ENCODE results near the gene TXNIP.

Gene TXNIP

DNA sequence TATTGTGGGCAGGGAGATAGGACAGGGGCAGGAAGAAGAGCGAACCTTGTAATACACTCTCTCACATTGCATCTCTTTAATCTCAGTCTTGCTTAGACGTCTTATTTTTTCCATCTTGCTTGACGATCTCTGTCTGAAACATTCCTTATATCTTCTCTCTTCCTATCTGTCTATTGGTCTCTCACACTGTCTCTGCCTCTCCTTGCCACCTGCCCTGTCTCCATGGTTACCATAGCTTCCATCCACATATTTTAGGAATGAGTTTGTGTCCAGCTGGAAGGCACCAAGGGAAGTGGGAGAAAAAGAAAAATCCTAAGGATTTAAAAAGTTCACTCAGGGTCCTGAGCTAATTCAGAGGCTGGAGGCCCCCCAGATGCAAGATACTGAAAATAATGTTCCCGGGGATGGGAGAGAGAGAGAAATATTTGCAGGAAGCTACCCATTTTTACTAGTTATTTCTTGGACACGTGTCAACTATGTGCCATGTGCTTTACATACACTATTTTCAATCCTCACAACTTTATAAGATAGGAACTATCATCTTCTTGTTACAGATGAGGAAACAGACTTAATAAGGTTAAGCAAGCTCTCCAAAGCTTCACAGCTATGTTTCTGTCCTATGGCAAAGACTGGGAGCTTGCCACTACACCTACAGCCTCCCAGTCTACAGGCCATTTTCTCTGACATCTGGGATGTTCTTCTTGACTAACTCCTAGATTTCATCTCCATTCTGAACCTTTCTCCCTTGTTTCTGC is 32.9 kb downstream of the TXNIP start:
- DNase-seq (ENCODE audit: low spot score): peak; percentile 67

DNA sequence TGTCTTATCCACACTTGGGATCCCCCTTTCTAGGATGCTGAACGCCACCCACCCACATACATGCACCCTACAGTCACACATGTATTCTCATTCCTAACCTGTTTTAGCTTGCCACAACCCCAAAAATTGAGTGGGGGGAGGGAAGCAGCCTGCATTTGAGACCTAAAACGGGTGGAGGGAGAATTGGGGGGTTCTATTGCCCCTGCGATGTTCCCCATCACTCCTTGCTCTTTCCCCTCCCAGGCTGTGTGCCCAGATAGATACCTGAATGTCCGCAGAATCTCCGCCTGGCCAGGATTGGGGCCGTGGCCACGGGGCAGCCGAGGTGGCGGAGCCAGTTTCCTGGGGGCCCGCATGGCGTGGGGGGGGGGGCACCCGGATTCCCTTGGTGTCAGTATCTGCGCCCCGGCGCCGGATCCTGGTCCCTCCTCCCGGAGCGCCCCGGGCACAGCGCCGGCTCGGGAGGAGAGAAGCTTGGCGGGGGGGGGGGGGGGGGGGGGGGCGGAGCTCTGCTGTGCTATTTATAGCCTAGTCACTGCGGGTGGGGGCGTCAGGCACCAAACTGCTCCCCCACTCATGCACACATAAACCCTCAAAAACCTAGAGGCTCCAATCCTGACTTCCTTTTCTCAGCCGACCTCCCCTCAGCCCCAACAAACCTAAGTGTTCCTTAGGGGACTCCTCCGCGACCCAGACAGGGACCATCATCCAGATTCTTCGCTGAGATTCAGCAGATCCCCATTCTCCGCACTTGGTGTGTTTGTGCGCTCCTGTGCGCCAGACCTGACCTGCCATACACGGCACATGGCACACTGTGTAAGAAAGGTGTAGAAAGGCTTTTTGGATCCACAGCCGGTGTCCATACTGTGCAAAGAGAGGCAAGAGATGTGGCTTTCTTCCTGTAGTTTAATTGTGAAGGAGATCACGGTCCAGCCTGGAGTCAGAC is 33.9 kb downstream of the TXNIP start:
- DNase-seq (ENCODE audit: low spot score): peak; percentile 79

DNA sequence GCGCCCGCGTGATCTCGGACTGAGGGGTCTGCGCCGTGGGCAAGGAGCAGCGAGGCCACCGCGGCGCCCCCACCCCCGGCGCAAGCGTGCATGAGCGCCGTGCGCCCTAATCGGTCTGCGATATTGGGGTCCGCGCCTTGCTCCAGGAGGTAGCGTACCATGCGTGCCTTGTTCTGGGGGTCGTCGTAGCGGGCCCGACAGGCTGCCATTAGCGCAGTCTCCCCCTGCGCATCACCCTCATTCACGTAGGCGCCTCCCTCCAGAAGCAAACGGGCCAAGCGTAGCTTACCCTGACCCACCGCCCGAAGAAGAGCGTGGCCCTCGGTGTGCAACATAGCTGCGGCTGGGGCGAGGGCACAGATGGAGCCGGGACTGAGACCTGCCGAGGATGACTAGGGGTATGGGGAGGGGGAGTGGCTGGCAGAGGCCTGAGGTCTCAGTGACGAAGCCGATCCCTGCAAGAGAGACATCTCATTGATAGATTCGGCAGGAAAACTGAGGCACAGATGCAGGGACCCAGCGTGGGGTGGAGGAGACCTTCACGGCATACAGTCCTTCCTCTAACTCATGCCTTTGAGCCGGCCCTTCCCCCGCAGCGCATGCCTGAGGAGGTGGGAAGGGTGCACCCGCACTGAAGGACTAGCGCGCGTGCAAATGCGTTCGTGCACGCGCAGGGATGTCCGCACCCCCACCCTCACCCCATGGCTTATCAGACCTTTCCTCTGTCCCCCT is 34.8 kb downstream of the TXNIP start:
- peak; percentile 56 for DNase-seq (ENCODE audit: low spot score)

DNA sequence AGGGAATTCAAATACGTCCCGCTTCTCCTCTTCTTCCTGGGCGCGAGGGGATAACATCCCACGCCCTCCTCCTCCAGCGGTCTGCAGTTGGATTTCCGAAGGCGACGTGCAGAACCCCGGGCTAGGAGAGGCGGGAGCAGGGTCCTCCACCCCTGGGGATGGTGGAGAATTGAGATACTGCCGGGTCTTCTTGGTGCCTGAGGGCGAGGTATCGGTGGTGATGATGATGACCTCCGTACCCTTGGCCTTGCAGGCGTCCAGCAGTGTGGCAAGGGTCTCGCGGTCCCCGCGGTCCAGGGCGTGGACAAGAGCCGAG is 35.3 kb downstream of the TXNIP start:
- DNase-seq (ENCODE audit: low spot score): no peak

DNA sequence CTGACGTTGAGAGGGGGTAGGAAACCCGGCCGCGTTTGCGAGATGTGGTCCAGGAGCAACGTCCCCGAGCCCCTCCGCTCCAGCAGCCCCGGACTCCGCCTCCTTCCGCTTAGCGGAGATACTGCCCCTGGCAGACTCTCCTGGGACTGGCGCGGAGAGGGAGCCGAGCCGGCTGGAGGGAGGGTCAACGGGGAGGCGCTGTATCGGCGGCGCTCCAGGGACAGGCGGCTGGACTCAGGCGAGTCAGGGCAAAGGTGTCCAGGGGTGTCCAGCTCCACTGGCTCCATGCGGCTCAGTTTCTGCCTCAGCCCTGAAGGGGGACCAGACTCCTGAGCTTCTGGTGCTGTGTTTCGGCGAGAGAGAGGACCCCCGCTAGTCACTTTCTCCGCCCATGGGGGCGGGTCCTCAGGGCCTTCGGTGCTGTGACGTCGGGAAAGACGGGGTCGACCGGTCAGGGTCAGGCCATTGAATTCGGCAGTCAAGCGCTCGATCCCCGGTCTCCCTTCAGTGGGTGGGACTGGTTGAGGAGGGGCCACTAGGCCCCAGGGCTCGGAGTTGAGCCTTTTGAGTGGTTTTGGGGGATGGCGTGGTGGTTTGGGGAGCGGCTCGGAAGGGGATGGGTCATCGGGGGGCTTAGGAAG is 35.8 kb downstream of the TXNIP start:
- DNase-seq (ENCODE audit: low spot score): peak; percentile 80

DNA sequence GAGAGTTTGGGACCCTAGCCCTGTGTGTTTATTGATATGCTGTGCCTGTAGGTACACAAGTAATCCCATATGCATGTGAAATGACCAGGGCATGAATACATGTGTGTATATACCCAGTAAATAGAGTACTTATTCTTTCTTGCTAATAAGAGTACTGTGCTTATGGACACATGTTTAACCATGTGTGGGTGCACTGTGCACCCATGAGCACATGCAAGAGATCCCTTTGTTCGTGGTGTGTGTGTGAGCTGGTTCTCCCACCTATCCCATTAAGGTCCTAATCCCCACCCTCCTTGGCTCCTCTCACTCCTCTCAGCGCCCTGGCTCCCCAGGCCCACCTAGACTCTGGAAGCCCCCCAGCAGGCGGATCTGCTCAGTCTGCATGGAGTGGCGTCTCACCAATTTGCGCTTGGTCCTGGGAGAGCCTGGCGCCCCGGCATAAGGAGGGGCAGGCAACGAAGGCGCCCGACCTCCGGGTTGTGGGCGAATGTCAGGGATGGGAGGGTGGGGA is 36.4 kb downstream of the TXNIP start:
- DNase-seq (ENCODE audit: low spot score): no peak

DNA sequence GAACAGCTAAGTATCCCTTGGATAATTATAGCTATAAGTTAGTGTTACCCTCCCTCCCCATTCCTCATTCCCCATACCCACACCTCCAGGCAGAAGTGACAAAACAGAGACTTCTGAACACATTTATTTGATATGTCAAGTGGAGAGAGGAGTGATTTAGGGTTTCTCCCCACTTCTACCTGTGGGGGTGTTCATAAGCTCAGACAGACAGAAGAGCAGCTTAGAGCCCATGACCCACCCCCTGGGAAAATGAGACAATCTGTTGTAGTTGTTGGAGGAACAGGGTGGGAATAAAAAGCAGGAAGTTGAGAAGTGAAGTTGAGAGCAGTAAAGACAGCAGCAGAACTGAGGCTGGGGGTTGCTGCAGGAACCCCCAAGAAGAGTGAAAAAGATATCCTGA is 37.0 kb downstream of the TXNIP start:
- DNase-seq (ENCODE audit: low spot score): no peak

DNA sequence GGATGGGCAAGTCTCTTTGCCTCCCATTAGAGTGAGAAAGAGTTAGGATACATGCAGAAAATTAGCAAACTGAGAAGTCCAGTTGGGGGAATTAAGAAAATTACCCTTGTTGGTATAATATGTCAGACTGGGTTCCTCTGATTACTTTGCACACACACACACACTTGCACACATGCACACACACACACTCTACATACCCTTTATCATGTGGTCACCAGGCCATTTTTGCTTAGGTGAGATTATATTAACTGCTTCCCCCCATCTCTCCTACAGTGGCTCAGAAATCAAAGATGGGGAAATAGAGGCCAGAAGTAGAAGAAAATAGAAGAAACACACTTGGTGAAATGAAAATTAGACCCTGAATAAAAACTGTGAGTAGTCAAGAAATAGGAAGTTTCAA is 37.6 kb downstream of the TXNIP start:
- DNase-seq (ENCODE audit: low spot score): no peak

DNA sequence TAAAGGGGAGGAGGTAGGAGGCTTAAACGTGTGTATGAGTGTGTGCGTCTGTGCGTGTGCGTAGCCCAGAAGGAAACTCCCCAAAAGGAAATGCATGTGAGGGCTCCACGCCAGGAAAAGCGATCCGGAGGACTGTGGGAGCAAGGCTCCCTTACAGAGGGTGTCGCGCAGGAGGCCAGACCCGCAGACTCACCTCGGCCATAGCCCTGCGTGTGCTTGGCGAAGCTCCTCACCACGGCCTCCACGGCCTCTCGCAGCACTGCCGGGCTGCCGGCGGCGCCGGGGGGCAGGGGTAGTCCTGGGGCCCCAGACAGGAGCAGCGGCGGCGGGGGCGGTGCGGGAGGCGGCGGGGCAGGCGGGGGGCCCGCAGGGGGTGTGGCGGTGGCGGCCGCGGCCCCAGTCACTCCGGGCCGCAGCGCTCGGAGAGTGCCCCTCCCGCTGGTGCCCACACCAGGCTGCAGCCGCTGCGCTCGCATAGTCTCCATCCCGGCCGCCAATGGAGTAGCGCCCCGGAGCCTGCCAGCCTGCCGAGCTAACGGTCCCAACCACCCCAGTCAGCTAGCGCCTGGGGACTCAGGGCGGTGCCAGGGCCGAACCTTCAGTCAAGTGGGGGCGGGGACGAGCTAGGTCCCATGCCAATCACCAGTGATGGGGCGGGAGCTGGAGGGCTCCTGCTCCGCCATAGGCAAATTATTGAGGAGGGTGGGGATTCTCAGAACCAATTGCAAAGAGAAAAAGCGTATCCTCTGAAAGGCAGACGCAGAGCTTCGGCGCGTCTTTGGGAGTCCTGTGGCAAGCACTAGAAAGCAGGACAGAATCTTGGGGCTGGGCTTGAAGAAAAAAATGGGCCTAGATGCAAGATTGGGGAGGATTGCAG is 38.7 kb downstream of the TXNIP start, which contains the start of gene LIX1L:
TSS of gene LIX1L (minus strand) at position 575 of the 877 bp plus-strand sequence. CDS start at position 485, 90 bp downstream.
- peak; percentile 96 for DNase-seq (ENCODE audit: low spot score)

DNA sequence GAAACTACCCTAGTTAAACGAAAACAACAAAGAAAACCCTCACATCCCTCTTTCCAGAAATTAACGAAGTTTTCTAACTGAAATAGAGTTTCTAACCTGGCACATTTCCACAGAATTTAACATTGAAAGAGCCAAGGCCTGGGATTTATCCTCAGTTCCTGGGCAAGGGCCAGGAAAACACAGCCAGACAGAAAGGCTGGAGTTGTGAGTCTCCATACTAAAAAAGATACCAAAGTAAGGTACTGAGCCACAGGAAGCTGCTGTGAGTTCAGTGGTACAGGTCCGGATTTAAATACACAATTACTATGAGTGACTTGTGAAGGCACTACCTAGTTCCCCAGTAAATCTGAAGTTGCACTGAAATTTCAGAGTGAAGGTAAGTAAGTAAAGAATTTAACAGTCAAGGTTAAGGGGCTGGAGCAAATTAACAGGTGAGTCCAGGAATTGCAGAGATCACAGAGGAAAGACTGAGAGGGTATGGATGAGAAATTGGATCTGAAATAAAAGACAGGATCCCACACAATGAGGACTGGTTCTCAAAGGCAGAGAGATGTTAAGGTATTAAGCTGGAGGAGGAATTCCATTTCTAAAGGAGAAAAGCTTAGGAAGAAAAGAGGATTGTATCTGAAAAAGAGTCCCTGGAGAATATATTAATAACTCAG is 39.5 kb downstream of the TXNIP start:
- no peak for DNase-seq (ENCODE audit: low spot score)

DNA sequence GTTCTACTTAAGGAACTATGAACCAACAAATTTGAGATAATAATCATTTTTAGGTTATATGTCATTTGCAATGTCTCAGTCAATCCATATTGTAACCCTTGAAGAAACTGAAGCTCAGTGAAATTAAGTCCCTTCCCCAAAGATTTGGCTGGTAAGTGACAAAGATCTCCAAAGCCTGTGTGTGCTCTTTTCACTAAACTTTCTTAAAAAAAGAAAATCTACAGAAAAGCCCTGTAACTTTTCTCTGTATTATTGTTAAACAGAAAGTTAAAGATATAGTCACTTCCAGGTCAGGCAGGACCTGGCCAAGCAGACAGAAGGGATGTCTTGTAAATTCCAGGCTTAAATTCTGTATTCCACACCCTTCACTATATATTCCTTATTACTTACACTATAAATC is 40.0 kb downstream of the TXNIP start:
- DNase-seq (ENCODE audit: low spot score): no peak

DNA sequence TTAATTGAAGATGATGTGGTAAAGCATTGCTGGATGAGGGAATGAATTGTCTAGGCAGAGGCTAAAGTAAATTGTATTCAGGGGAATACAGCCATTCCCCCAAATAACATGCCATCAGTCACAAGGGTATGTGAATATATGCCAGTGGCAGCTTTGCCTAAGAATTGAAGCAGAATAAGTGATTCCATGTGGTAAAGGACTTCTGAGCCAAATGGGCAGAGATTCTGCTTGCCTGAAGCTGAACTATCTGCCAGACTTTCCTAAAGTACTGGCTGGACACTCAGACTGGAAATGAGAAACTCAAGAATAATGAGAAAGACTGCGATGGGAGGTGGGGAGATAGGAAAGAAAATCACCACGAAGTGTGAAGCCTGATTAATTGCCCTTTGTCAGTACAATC is 40.9 kb downstream of the TXNIP start:
- no peak for DNase-seq (ENCODE audit: low spot score)

DNA sequence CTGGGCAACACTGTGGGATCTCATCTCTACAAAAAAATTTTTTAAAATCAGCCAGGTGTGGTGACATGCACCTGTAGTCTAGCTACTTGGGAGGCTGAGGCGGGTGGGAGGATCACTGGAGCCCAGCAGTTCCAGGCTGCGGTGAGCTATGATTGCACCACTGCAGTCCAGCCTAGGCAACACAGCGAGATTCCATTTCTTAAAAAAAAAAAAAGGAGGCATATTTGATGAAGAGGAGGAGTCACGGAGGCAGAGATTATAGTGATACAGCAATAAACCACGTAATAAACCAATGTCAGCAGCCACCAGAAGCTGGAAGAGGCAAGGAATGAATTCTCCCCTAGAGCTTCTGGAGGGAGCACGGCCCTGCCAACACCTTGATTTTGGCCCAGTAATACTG is 42.5 kb downstream of the TXNIP start:
- DNase-seq (ENCODE audit: low spot score): no peak

DNA sequence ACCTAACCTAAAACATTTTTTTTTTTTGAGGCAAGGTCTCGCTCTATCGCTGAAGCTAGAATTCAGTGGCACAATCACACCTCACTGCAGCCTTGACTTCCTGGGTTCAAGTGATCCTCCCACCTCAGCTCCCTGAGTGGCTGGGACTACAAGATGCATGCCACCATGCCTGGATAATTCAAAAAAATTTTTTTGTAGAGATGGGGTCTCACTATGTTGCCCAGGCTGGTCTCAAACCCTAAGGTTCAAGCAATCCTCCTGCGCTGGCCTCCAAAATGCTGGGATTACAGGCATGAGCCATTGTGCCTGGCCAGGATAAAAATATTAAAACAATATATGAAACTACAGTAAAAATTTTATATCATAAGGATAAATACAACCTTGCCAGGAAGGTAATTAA is 43.5 kb downstream of the TXNIP start:
- DNase-seq (ENCODE audit: low spot score): no peak

DNA sequence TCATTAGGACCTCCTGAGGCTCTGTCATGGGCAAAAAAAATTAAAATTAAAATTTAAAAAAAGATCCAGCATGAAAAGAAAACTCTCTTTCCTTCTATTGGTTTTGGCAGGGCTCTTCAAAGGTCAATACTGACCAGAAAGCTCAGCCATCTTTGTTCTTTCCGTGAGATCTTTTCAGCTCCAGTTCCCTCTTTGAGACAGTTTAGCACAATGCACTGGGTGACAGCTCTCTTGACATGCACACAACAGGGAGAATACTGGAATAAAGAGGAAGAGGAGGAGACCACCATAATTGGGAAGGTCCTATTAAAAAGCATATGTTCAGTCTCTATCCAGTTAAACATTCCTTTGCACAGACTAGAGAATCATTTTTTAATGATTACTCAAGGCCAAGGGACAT is 44.9 kb downstream of the TXNIP start:
- no peak for DNase-seq (ENCODE audit: low spot score)

DNA sequence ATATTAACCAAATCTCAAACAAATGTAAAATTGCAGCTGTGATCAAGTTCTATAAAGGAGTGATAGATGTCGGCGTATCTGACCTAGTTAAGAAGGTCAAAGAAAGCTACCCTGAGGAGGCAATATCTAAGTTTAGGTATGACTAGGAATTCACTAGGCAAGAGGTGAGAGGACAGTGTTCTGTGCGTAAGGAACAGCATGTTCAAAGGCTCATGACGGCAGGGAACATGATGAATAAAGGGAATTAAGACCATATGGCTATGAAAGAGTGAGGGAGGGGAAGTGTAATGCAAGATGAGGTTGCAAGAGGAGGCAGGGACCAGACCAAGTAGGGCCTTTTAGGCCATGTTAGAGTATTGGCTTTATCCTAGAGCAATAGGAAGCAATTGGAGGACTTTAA is 47.2 kb downstream of the TXNIP start:
- DNase-seq (ENCODE audit: low spot score): no peak

DNA sequence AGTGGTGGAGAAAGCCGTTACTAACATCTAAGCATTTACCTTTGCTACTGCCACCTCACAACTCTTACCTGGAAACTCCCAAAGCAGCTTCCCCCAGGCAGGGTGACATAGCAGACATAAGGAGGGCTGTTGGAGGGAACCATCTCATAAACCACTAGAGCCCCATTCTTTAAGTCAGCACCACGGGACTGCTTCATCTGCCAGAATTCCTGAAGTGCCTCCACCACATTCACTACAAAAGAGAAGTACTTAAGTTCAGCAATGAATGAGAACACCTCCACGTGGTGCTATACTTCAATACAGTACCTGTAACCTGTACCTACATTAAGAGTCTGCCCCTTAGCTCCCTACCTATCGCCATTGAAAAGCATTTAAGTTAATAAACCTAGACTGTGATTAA is 48.8 kb downstream of the TXNIP start:
- DNase-seq (ENCODE audit: low spot score): no peak

DNA sequence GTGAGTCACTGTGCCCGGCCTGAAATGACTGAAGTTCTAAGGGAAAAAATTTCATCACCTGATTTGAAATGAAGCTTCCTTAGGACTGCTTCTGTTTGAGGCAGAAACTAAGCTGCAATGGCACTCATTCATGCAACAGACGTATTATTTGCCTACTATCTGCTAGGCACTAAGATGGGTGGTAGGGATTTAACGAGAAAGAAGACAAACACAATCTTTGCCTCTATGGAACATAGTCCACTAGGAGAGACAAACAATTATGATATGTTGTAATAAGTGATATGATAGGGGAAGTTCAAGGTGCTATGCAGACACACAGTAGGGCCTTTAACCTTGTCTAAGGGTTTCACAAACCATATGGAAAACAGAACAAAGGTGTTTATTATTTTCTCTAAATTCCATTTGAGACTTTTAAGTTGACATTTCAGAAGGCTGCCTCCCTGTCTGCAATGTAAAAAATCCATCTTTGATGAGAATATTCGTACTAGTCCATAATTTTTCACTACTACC is 49.8 kb downstream of the TXNIP start:
- DNase-seq (ENCODE audit: low spot score): no peak

DNA sequence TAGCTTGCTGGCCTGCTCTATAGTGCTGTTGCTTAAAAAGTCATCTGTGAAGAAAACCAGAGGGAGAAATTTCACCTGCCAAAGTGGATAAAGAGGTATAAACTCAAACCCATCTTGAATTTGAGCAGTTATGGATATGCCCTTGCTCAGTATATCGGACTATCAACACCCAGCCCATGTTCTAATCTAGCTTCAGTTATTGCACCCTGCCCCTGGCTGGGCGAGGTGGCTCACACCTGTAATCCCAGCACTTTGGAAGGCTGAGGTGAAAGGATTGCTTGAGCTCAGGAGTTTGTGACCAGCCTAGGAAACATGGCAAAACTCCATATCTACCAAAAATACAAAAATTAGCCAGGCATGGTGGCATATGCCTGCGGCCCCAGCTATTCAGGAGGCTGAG is 51.8 kb downstream of the TXNIP start:
- no peak for DNase-seq (ENCODE audit: low spot score)

DNA sequence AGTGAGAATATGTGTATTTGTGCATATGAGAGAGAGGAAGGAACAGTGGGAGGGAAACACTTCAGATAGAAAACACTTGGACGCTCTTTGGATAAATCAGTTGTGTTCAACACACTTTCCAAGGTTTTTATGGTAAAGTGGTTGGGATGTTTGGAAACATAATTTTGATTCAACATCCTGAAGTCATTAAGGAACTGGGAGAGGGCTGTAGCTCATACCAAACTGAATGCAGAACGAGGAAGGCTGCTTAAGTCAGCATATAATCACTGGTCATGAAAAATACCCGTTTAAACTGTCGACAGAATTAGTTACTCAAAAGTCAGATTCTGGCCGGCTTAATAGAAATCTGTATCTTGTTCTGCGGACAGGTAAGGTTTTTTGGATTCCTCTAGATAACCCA is 53.5 kb downstream of the TXNIP start:
- no peak for DNase-seq (ENCODE audit: low spot score)

Measured in AG08396 (cell line).